ENCODE data around the gene GCC1. TPM values are rescaled to one million over a fixed set of nuclear protein-coding genes. Genes with fewer than 3 reads are reported as not detected.

GCC1 gene
- total RNA-seq: 25.5 and 26.4 TPM in 2 replicates
- total RNA-seq (2013): 22.5 TPM
- polyA plus RNA-seq: 10.3 and 15.8 TPM in 2 replicates
- polyA minus RNA-seq: 24.7 and 26.8 TPM in 2 replicates

GRCh38 chr7:127585044-127585953 lies at the start of gene GCC1:
GCC1 (minus strand) TSS chr7:127585596; CDS start chr7:127585182, 414 bp downstream.
- H3K27ac ChIP-seq (ENCODE audit: low read length in 2 of 2): peak within 1 kb of the TSS; percentile 55 to 89
- peak within 1 kb of the TSS; percentile 87 for H2AFZ ChIP-seq (ENCODE audit: insufficient read depth, low read depth, low read length, poor library complexity, severe bottlenecking)
- Mint-ChIP-seq H3K27ac (peak within 1 kb of the TSS; percentile 89), H3K4me1 (peaks cover 73% of the 10 kb centered on the region), H3K27me3 (no peaks in the 10 kb centered on the region), H3K9me3 (ENCODE audit: insufficient read depth) (no peaks in the 10 kb centered on the region), H3K4me3 (peak within 1 kb of the TSS; percentile 89)
- H3K4me2 ChIP-seq (replicated peaks; ENCODE audit: low read depth, low read length, poor library complexity, severe bottlenecking): peak within 1 kb of the TSS; percentile 95
- WGBS (ENCODE audit: insufficient coverage): 4% methylated on average over 78 of the region's 78 CpGs
- H3K79me2 ChIP-seq (ENCODE audit: control insufficient read depth, insufficient read depth, low read length): peaks cover 54% of the 10 kb centered on the region
- peaks cover 0 to 2% (median 0%) of the 10 kb centered on the region in 3 donors for H3K9me3 ChIP-seq (ENCODE audit: control extremely low read depth in 1 of 3, control insufficient read depth in 2 of 3, insufficient read depth in 1 of 3, low read length in 2 of 3)
- DNase-seq (peak; percentile 95), ATAC-seq (ENCODE audit: low read depth) (peak; percentile 80)
- ChIA-PET CTCF (interaction anchor here (1.0 kb wide), 1 partner anchor 192 kb away, joined by 3 read pairs; the partner anchor contains the start of gene ZNF800), POLR2A (interaction anchor here (0.5 to 1.4 kb wide), 4 partner anchors 66 to 193 kb away, joined by 3 to 10 read pairs (median 4); partner anchors contain the start of genes SND1 and ZNF800)
- H4K20me1 ChIP-seq (ENCODE audit: control insufficient read depth, insufficient read depth, low read length, poor library complexity, severe bottlenecking): peaks cover 27% of the 10 kb centered on the region
- peaks cover 45 to 54% of the 10 kb centered on the region in 2 donors for H3K4me1 ChIP-seq (ENCODE audit: control insufficient read depth in 2 of 2, insufficient read depth in 2 of 2, low read length in 2 of 2)
- H3K36me3 ChIP-seq (replicated peaks in 1 of 2; ENCODE audit: control extremely low read depth in 1 of 2, control insufficient read depth in 1 of 2, extremely low read depth in 1 of 2, insufficient read depth in 2 of 2, low read length in 1 of 2): peaks cover 0 to 25% of the 10 kb centered on the region in 2 experiments
- peak within 1 kb of the TSS; percentile 84 to 97 (median 95) for H3K4me3 ChIP-seq (ENCODE audit: control extremely low read depth in 1 of 5, extremely low read depth in 1 of 5, insufficient read depth in 1 of 5, low read depth in 2 of 5, low read length in 4 of 5)
- H3K27me3 ChIP-seq (replicated peaks in 1 of 4; ENCODE audit: control extremely low read depth in 1 of 4, control insufficient read depth in 3 of 4, insufficient read depth in 4 of 4, low read length in 3 of 4): no peaks in the 10 kb centered on the region
- TF ChIP-seq CTCF (IDR thresholded peaks at IDR 0.05): no peak
- no peak for TF ChIP-seq EZH2 (IDR thresholded peaks at IDR 0.05; ENCODE audit: borderline replicate concordance, insufficient read depth, low read depth, low read length, poor library complexity, severe bottlenecking)
- intact Hi-C loops (cut with micrococcal nuclease): loop anchor here (1.0 to 5.0 kb wide), 3 partner anchors 66 to 1152 kb away; partner anchors contain the start of gene CALU
- H3K9ac ChIP-seq (ENCODE audit: low read length): peak within 1 kb of the TSS; percentile 95
